Sigmoid colon (tissue), 4 donors: ENCODE data around the gene PXDN.

Experiments
- EP300 ChIP-seq, 4 donors: sonication (generic); formaldehyde crosslinking; IDR thresholded peaks; one replicate each; pipeline ENCODE4 v1.6.1; 2017; ENCODE audit warnings: antibody characterized with exemption in 4 of 4
- TF ChIP-seq, protein P1 (sequence below), 4 experiments: fragments of 450-650 bp in 3 of 4; fragments of 200-600 bp in 1 of 4; IDR thresholded peaks; one replicate each; pipeline ENCODE4 v1.5.1; 2016 to 2019; ENCODE audit warnings: antibody characterized with exemption in 4 of 4, mild to moderate bottlenecking in 3 of 4, moderate library complexity in 2 of 4

DNA sequence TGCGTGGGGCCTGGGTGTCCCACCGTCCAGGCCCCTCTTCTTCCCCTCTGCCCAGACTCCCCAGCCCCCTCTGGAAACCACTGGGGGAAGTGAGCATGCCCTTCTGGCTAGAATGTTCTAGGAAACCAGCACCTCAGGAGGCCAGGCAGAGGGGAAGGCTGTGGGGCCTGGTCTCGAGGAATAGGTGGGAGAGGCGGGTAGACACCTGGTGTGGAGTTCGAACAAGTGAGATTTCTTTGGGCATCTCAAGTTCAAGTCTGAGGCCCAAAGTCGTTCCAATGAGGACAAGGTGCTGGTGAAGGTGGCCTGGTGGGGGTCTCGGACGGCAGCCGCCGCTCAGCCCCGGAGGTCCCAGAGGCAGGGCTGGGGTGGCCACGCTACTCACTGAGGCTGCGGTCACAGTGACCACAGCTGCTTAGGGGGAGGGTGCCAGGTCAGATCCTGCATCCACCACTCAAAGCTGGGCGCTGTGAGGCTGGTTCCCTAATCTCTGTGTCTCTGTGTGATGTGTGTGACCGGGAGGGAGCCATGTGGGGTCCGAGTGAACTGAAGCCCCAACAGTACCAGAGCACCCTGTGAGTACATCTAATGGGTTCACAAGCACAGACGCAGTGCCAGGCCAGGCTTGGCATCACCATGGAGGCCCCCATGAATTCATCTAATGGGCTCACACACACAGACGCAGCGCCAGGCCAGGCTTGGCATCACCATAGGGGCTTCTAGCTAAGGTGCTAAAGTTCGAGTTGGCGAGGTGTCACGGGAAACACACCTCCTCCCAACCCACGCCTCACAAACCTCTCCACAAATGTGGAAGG, 26.5 kb upstream of the PXDN start:
- TF ChIP-seq, protein P1, sequence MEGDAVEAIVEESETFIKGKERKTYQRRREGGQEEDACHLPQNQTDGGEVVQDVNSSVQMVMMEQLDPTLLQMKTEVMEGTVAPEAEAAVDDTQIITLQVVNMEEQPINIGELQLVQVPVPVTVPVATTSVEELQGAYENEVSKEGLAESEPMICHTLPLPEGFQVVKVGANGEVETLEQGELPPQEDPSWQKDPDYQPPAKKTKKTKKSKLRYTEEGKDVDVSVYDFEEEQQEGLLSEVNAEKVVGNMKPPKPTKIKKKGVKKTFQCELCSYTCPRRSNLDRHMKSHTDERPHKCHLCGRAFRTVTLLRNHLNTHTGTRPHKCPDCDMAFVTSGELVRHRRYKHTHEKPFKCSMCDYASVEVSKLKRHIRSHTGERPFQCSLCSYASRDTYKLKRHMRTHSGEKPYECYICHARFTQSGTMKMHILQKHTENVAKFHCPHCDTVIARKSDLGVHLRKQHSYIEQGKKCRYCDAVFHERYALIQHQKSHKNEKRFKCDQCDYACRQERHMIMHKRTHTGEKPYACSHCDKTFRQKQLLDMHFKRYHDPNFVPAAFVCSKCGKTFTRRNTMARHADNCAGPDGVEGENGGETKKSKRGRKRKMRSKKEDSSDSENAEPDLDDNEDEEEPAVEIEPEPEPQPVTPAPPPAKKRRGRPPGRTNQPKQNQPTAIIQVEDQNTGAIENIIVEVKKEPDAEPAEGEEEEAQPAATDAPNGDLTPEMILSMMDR (IDR thresholded peaks at IDR 0.05), result no peak
- no peak for TF ChIP-seq EP300 (IDR thresholded peaks at IDR 0.05)
